C4-2B (cell line): ENCODE measurements around the gene PARVB.

Experiments used
- ZFX ChIP-seq: fragments of 450-650 bp; IDR thresholded peaks from 2 replicates; pipeline ENCODE4 v1.6.1; 2017
- TF ChIP-seq, protein P1 (sequence below): fragments of 450-650 bp; conservative IDR thresholded peaks from 2 replicates; pipeline ENCODE4 v1.5.1; 2017; ENCODE audit warnings: mild to moderate bottlenecking

DNA sequence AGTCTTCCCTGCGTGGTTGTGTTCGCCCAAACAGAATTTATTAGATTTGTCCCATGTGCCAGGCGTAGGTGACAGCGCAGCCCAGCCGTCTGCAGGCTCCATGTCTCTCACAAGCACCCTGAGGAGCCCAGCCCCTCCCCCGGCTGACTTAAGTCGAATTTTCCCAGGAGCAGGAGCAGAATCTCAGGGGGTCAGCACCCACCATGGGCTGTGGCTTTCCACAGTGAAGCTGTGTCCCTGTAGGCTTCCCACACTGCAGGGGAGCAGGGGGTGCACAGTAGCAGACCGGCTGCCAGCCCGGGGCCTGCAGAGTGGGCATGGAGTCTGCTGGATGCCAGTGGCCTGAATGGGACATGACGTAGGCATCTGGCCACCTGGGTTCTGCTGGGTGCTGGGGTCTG lies 172.6 kb downstream of the PARVB start:
- TF ChIP-seq, protein P1, sequence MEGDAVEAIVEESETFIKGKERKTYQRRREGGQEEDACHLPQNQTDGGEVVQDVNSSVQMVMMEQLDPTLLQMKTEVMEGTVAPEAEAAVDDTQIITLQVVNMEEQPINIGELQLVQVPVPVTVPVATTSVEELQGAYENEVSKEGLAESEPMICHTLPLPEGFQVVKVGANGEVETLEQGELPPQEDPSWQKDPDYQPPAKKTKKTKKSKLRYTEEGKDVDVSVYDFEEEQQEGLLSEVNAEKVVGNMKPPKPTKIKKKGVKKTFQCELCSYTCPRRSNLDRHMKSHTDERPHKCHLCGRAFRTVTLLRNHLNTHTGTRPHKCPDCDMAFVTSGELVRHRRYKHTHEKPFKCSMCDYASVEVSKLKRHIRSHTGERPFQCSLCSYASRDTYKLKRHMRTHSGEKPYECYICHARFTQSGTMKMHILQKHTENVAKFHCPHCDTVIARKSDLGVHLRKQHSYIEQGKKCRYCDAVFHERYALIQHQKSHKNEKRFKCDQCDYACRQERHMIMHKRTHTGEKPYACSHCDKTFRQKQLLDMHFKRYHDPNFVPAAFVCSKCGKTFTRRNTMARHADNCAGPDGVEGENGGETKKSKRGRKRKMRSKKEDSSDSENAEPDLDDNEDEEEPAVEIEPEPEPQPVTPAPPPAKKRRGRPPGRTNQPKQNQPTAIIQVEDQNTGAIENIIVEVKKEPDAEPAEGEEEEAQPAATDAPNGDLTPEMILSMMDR, result no peak
- no peak for TF ChIP-seq ZFX
